ENCODE measurements around the gene SUB1. TPM values are rescaled to one million over a fixed set of nuclear protein-coding genes. Genes with fewer than 3 reads are reported as not detected.

The SUB1 gene
- total RNA-seq, 1 donor from 2014 or later = 260 TPM

GRCh38 chr5:32598260-32598937 lies 13.0 kb downstream of the SUB1 start:
- peaks cover 13% of the 10 kb centered on the region for H3K36me3 Mint-ChIP-seq (ENCODE audit: low read depth)
- no peaks in the 10 kb centered on the region for H3K9me3 Mint-ChIP-seq
- no peak overlapping the region for H3K27ac Mint-ChIP-seq (ENCODE audit: unreplicated experiment)
- peaks cover 4% of the 10 kb centered on the region for H3K4me1 Mint-ChIP-seq
- no peak for DNase-seq (ENCODE audit: low read depth, low spot score)
- H3K27me3 Mint-ChIP-seq (ENCODE audit: low read depth) = no peaks in the 10 kb centered on the region
- no peak overlapping the region for H3K4me3 Mint-ChIP-seq
- no peak for TF ChIP-seq CTCF (conservative IDR thresholded peaks at IDR 0.05)

GRCh38 chr5:32598997-32599549 lies 13.7 kb downstream of the SUB1 start:
- H3K9me3 Mint-ChIP-seq = no peaks in the 10 kb centered on the region
- H3K27ac Mint-ChIP-seq (ENCODE audit: unreplicated experiment) = no peak overlapping the region
- no peak for TF ChIP-seq CTCF (conservative IDR thresholded peaks at IDR 0.05)
- H3K36me3 Mint-ChIP-seq (ENCODE audit: low read depth) = peaks cover 11% of the 10 kb centered on the region
- no peak overlapping the region for H3K4me3 Mint-ChIP-seq
- peaks cover 4% of the 10 kb centered on the region for H3K4me1 Mint-ChIP-seq
- H3K27me3 Mint-ChIP-seq (ENCODE audit: low read depth) = no peaks in the 10 kb centered on the region
- no peak for DNase-seq (ENCODE audit: low read depth, low spot score)

- peaks cover 13% of the 10 kb centered on the region for H3K36me3 Mint-ChIP-seq (ENCODE audit: low read depth)
Measured at GRCh38 chr5:32600054-32600622, 14.8 kb downstream of the SUB1 start.

GRCh38 chr5:32601623-32602295 lies 16.4 kb downstream of the SUB1 start:
- Mint-ChIP-seq H3K36me3 (ENCODE audit: low read depth) (peaks cover 12% of the 10 kb centered on the region), H3K4me3 (no peak overlapping the region), H3K9me3 (no peaks in the 10 kb centered on the region), H3K27ac (ENCODE audit: unreplicated experiment) (no peak overlapping the region), H3K4me1 (no peaks in the 10 kb centered on the region), H3K27me3 (ENCODE audit: low read depth) (no peaks in the 10 kb centered on the region)
- DNase-seq (ENCODE audit: low read depth, low spot score) = no peak
- no peak for TF ChIP-seq CTCF (conservative IDR thresholded peaks at IDR 0.05)

More at GRCh38 chr5:32600054-32600622, 14.8 kb downstream of the SUB1 start:
- Mint-ChIP-seq H3K27ac (ENCODE audit: unreplicated experiment) (no peak overlapping the region), H3K4me3 (no peak overlapping the region), H3K27me3 (ENCODE audit: low read depth) (no peaks in the 10 kb centered on the region), H3K4me1 (peaks cover 4% of the 10 kb centered on the region), H3K9me3 (no peaks in the 10 kb centered on the region)
- no peak for DNase-seq (ENCODE audit: low read depth, low spot score)
- TF ChIP-seq CTCF (conservative IDR thresholded peaks at IDR 0.05) = no peak

- H3K36me3 Mint-ChIP-seq (ENCODE audit: low read depth) = peaks cover 13% of the 10 kb centered on the region
- TF ChIP-seq CTCF (conservative IDR thresholded peaks at IDR 0.05) = no peak
- H3K4me1 Mint-ChIP-seq = no peaks in the 10 kb centered on the region
- H3K9me3 Mint-ChIP-seq = no peaks in the 10 kb centered on the region
- H3K27me3 Mint-ChIP-seq (ENCODE audit: low read depth) = no peaks in the 10 kb centered on the region
- DNase-seq (ENCODE audit: low read depth, low spot score) = no peak
- no peak overlapping the region for H3K4me3 Mint-ChIP-seq
- H3K27ac Mint-ChIP-seq (ENCODE audit: unreplicated experiment) = no peak overlapping the region
Measured at GRCh38 chr5:32602906-32603305, 17.5 kb downstream of the SUB1 start.

Data from neural crest cell (in vitro differentiated cells).